Dedifferentiated amniotic fluid mesenchymal stem cell (primary cell): ENCODE results near the gene KRTAP10-9.
"Not testable (repeated sequence)": the region's sequence is repeated elsewhere in the genome, so short reads cannot be mapped to it uniquely, and the experiment has no call there.

Experiments
- DNase-seq: peaks from one replicate; pipeline ENCODE4 v3.0.0-alpha.2; 2016; ENCODE audit errors: extremely low spot score

Gene KRTAP10-9

DNA sequence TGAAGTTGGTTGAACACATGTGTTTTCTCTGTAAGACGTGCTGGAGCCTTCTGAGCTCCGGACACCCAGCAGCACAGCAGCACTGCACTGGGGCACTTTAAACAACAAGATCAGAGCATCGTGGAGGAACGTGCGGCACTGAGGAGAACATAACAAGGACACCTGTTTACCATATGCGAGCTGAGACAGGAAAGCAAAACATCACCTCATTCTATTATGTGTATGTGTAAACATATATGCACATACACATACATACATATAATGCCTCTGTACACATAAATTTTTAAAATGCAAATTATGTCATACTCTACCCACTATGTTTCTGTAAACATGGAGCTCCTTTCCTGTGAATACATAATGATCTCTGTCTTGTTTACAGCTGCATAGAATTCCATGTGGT lies 31.4 kb upstream of the KRTAP10-9 start:
- no peak for DNase-seq

GRCh38 chr21:44596068-44596725 lies 30.7 kb upstream of the KRTAP10-9 start:
- DNase-seq: no peak

GRCh38 chr21:44598061-44598460 lies 28.8 kb upstream of the KRTAP10-9 start:
- DNase-seq: no peak

DNA sequence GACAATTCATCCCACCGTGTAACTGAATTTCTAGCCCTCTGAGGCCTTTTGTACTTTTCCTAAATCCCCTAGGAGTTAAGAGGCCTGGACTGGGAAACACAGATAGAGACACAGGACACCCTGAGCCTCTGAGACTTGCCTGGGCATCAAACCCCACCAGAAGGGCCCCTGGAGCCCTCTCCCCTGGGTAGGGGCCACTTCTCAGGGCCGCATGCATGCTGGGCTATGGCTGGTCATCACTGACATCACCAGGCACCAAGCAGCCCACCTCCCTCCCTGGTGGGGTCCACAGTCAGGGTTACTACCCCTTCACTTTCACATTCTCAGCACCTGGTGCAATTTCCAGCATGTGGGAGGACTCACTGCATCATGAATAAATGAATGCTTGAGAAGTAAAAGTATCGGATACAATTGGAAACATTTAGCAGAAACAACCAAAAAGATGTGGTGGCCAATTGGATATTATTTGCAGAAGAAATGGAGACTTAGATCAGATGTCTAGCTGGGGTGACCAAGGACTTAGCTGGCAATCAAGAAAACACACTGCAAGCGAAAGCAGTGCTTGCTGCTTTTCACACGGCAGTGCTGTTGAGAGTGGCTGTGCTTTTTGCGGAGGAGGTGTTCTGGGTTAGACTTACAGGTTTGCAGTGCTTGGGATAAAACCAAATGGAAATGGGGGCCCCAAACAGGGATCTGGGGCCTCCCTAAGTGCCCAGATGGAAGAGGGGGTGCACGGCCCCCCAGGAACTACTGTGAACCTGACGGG lies 27.4 kb upstream of the KRTAP10-9 start:
- no peak for DNase-seq

DNA sequence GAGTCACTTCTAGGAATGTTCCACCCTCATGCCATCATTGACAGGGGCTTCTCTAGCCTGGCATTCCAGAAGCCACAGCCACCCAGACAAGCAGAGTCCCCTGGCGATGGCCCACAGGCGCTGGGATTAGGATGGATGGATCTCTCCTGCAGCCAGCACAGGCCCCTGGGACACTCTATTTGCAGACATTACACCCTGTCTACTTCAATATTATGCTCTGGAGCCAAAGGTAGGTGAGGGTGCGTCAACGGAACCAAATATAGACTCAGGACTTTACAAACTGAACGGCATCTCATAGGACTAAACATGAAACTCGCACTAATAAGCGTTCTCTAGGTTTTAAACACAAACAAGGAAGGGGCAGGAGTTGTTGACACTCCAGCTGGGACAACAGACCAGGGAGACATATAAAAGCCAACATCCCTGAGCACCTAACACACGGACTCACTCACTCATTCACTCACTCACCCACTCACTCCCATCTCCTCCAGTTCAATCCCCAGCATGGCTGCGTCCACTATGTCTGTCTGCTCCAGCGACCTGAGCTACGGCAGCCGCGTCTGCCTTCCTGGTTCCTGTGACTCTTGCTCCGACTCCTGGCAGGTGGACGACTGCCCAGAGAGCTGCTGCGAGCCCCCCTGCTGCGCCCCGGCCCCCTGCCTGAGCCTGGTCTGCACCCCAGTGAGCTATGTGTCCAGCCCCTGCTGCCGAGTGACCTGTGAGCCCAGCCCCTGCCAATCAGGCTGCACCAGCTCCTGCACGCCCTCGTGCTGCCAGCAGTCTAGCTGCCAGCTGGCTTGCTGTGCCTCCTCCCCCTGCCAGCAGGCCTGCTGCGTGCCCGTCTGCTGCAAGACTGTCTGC lies 26.5 kb upstream of the KRTAP10-9 start, which contains the start of gene KRTAP10-7:
KRTAP10-7 (plus strand) TSS at position 480 of the 861 bp plus-strand sequence; CDS start at position 505, 25 bp downstream.
- DNase-seq: not testable (repeated sequence)

DNA sequence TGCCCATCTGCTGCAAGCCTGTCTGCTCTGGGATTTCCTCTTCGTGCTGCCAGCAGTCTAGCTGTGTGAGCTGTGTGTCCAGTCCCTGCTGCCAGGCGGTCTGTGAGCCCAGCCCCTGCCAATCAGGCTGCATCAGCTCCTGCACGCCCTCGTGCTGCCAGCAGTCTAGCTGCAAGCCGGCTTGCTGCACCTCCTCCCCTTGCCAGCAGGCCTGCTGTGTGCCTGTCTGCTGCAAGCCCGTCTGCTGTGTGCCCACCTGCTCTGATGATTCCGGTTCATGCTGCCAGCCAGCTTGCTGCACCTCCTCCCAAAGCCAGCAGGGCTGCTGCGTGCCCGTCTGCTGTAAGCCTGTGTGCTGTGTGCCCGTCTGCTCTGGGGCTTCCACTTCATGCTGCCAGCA lies 25.8 kb upstream of the KRTAP10-9 start:
- DNase-seq: not testable (repeated sequence)

GRCh38 chr21:44601596-44602462 lies 25.1 kb upstream of the KRTAP10-9 start:
- no peak for DNase-seq

DNA sequence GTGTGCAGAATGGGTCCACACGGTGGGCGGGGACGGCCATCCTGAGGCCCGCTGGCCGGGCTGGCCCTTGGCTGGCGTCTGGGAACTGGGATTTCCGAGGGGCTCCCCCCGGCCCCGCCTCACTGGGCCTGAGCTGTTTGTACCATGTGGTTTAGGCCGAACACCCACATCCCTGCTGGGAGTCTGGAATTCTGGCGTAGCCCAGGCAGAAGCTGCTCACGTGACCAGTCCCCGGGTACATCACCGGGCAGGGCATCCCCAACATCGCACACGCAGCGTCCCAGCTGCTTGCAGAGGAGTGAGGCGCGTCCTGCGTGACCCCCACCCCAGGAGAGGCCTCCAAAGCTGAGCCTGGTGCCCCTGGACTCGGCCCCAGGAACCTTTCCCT lies 24.4 kb upstream of the KRTAP10-9 start:
- DNase-seq: no peak

GRCh38 chr21:44603109-44603875 lies 23.6 kb upstream of the KRTAP10-9 start:
- DNase-seq: no peak

DNA sequence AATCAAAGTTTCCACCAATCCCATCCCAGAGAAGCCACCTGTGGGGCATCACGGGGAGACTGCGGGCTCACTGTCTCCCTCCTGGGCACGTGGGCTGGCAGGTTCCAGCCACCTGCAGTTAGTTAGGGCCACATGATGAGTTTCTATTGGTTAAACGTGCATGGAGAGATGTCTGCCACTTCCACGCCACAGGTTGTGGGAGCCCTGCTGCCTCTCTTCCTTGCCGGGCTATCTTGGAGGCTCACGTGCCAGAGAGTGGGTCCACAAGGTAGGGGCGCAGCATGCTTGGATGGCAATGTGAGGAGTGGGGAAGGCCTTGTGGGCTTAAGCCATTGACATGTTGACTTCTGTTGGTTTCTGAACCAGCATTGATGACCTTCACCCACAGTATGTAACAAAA lies 23.0 kb upstream of the KRTAP10-9 start:
- DNase-seq: no peak

GRCh38 chr21:44606495-44606894 lies 20.4 kb upstream of the KRTAP10-9 start:
- DNase-seq: no peak

GRCh38 chr21:44609193-44609592 lies 17.7 kb upstream of the KRTAP10-9 start:
- no peak for DNase-seq

GRCh38 chr21:44610157-44610843 lies 16.6 kb upstream of the KRTAP10-9 start:
- DNase-seq: not testable (repeated sequence)

- DNase-seq: no peak
Measured at GRCh38 chr21:44611551-44611950, 15.3 kb upstream of the KRTAP10-9 start.

DNA sequence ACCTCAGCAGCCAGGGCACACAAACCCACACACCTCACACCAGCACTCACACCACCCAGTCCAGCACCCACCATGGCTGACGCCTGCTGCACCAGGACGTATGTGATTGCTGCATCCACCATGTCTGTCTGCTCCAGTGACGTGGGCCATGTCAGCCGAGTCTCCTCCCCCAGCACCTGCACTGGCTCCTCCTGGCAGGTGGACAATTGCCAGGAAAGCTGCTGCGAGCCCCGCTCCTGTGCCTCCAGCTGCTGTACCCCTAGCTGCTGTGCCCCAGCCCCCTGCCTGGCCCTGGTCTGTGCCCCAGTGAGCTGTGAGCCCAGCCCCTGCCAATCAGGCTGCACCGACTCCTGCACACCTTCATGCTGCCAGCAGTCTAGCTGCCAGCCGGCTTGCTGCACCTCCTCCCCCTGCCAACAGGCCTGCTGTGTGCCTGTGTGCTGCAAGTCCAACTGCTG lies 14.8 kb upstream of the KRTAP10-9 start, which contains the start of gene KRTAP10-8:
KRTAP10-8 (plus strand) TSS at position 51 of the 458 bp plus-strand sequence; CDS start at position 73, 22 bp downstream.
- DNase-seq: no peak

GRCh38 chr21:44612669-44613229 lies 14.1 kb upstream of the KRTAP10-9 start:
- no peak for DNase-seq

DNA sequence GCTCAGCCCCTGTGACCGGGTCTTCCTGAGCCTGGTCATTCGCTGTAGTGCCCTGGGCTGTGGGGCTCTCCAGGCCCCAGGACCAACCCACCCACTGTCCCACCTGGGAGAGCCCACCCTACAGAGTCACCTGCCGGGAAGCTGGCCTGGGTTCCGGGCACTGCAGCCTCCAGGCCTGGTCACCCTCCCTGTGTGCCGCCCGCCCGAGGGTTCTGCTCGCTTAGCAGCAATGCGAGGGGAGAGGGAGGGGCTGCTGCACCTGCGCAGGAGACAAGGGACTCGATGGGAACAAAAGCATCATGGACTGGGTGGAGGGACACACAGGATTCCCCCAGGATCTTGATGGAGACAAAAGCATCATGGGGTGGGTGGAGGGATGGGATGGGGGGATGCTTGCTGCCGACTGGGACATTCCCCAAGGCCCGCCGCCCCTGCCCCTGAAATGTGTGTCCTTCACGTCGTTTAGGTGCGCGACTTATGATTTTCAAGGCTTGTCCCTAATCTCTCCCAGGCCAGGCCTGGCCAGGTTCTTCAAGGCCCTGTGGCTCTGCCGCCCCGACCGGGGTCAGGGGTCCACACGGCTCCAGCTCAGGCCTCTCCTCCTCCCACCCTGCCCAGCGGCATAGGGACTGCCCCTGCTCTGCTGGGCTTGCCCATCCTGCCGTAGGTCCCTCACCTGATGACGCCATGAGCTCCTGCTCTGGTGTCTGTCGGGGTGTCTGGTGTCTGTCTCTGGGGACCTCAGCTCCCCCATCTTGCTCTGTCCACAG lies 13.3 kb upstream of the KRTAP10-9 start:
- DNase-seq: no peak

- DNase-seq: no peak
Measured at GRCh38 chr21:44614161-44614631, 12.7 kb upstream of the KRTAP10-9 start.
